Astrocyte (in vitro differentiated cells and primary cell): ENCODE measurements around the gene TCF7.

ENCODE experiments used
- CTCF ChIP-seq: IDR thresholded peaks from 2 replicates; pipeline ENCODE4 v1.5.1; 2011; ENCODE audit warnings: low read depth, mild to moderate bottlenecking, inconsistent platforms, low read length, moderate library complexity; ENCODE audit not compliant: insufficient read depth
- EZH2 ChIP-seq: IDR thresholded peaks from 2 replicates; pipeline ENCODE4 v1.6.1; 2012; ENCODE audit warnings: mild to moderate bottlenecking, low read length, inconsistent platforms; ENCODE audit not compliant: insufficient read depth

GRCh38 chr5:134072471-134073210 is 41.8 kb upstream of the TCF7 start:
- TF ChIP-seq EZH2 (no peak), CTCF (no peak)
